PC-3 (cell line): ENCODE measurements around the gene FAM120B.

ENCODE experiments used
- EZH2 ChIP-seq: fragments of 300-600 bp; sonication (generic); IDR thresholded peaks from one replicate; pipeline ENCODE4 v1.6.1; 2017; ENCODE audit warnings: antibody characterized with exemption, mild to moderate bottlenecking, low read length; ENCODE audit not compliant: unreplicated experiment
- EZH2phosphoT487 ChIP-seq: fragments of 300-600 bp; sonication (generic); IDR thresholded peaks from 2 replicates; pipeline ENCODE4 v1.6.1; 2018; ENCODE audit warnings: mild to moderate bottlenecking, antibody characterized with exemption, low read length, borderline replicate concordance
- TF ChIP-seq, protein P1 (sequence below): fragments of 300-600 bp; sonication (generic); conservative IDR thresholded peaks from 2 replicates; pipeline ENCODE4 v1.5.1; 2017; ENCODE audit warnings: antibody characterized with exemption, low read depth, mild to moderate bottlenecking, low read length

- TF ChIP-seq EZH2 (no peak), EZH2phosphoT487 (no peak)
- TF ChIP-seq, protein P1, sequence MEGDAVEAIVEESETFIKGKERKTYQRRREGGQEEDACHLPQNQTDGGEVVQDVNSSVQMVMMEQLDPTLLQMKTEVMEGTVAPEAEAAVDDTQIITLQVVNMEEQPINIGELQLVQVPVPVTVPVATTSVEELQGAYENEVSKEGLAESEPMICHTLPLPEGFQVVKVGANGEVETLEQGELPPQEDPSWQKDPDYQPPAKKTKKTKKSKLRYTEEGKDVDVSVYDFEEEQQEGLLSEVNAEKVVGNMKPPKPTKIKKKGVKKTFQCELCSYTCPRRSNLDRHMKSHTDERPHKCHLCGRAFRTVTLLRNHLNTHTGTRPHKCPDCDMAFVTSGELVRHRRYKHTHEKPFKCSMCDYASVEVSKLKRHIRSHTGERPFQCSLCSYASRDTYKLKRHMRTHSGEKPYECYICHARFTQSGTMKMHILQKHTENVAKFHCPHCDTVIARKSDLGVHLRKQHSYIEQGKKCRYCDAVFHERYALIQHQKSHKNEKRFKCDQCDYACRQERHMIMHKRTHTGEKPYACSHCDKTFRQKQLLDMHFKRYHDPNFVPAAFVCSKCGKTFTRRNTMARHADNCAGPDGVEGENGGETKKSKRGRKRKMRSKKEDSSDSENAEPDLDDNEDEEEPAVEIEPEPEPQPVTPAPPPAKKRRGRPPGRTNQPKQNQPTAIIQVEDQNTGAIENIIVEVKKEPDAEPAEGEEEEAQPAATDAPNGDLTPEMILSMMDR = no peak
Measured at GRCh38 chr6:170289951-170290295, 16.6 kb upstream of the FAM120B start.
